Right lobe of liver (tissue), 4 donors: ENCODE data around the gene FMNL1.

Experiments
- POLR2A ChIP-seq: fragments of 450-650 bp; IDR thresholded peaks from one replicate; pipeline ENCODE4 v1.6.1; 2017; ENCODE audit warnings: antibody characterized with exemption, mild to moderate bottlenecking
- TF ChIP-seq, protein P1 (sequence below), 4 donors: fragments of 200-600 bp in 3 of 4; fragments of 450-650 bp in 1 of 4; IDR thresholded peaks; one replicate each; pipeline versions ENCODE4 v1.5.1 to v1.8.0; 2016 to 2022; ENCODE audit warnings: antibody characterized with exemption in 4 of 4, mild to moderate bottlenecking in 2 of 4
- donor health status: DM: no; HTN: no; CAD: no.
- donor health status: DM: no; HTN: no; CAD: no.
- donor health status: DM: no; HTN: yes; CAD: no.

DNA sequence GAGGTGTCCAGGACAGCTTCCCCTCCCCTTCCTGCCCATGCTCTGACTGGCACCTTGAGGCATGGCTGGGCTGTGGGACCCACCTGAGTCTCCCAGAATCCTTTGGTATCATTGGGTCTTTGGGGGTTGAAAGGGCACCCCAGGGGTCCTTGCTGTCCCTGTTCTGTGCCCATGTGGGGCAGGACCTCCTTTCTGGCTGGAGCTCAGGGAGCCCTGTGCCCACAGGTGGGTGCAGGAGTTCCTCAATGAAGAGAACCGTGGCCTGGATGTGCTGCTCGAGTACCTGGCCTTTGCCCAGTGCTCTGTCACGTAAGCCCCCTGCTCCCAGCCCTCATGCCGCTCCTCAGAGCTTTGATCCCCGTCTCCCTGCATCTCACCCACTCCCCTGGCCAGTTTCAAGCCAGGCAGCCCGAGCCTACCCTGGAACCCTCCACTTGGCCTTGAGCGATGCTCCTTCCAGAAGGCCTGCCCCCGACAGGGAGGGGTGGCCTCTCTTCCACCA is 11.8 kb downstream of the FMNL1 start:
- TF ChIP-seq, protein P1, sequence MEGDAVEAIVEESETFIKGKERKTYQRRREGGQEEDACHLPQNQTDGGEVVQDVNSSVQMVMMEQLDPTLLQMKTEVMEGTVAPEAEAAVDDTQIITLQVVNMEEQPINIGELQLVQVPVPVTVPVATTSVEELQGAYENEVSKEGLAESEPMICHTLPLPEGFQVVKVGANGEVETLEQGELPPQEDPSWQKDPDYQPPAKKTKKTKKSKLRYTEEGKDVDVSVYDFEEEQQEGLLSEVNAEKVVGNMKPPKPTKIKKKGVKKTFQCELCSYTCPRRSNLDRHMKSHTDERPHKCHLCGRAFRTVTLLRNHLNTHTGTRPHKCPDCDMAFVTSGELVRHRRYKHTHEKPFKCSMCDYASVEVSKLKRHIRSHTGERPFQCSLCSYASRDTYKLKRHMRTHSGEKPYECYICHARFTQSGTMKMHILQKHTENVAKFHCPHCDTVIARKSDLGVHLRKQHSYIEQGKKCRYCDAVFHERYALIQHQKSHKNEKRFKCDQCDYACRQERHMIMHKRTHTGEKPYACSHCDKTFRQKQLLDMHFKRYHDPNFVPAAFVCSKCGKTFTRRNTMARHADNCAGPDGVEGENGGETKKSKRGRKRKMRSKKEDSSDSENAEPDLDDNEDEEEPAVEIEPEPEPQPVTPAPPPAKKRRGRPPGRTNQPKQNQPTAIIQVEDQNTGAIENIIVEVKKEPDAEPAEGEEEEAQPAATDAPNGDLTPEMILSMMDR (IDR thresholded peaks at IDR 0.05): no peak
- TF ChIP-seq POLR2A: no peak
